HTERT RPE-1 (cell line): ENCODE results near the gene GPRC5D.

ENCODE experiments used
- in situ Hi-C: fragments of 300-500 bp; cut with MboI; formaldehyde crosslinking; loops from 4 replicates; pipeline ENCODE4 v1.14.3; 2020; ENCODE audit warnings: low sequenced_read_pairs

The GPRC5D gene

GRCh38 chr12:12982331-12982730, 30.4 kb upstream of the GPRC5D start:
- in situ Hi-C loops: no loop called here

DNA sequence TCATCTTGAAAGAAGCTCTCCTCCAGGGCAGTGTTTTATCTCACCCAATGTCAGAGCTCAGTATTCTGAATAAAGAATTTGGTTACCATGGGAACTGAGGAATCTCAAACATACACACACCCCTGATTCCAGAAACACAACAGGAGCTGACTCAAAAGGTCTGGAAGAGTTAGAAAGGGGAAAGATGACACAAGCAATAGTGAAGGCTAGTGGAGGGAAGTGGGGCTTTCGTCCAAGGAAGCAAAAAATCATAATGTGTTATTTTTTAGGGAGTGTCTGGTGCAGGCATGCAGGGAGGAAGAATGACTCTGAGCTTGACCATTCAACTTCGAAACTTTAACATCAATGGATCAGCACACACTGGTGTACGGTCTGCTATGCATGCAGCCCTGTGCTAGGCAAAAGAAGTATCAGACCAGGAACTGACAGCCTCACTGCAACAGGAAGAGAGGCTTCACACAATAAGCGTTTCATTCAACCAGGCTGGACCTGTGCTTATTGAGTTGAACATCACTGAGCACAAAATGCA, 27.8 kb upstream of the GPRC5D start:
- in situ Hi-C loops: no loop called here

GRCh38 chr12:12979126-12979525, 27.2 kb upstream of the GPRC5D start:
- in situ Hi-C loops: no loop called here

DNA sequence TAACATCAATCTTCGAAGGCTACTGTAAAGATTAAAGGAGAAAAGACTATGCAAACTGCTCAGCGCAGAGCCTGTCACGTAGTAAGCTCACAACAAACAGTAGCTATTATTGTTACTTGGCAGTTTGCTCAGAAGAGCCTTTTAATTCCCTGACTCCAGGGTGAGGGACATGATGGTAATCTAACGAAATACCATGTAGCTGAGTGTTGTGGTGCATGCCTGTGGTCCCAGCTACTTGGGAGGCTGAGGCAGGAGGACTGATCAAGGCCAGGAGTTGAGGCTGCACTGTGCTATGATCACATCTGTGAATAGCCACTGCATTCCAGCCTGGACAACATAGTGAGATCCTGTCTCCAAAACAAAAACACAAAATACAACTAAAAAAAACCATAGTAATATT, 25.3 kb upstream of the GPRC5D start:
- in situ Hi-C loops: no loop called here

DNA sequence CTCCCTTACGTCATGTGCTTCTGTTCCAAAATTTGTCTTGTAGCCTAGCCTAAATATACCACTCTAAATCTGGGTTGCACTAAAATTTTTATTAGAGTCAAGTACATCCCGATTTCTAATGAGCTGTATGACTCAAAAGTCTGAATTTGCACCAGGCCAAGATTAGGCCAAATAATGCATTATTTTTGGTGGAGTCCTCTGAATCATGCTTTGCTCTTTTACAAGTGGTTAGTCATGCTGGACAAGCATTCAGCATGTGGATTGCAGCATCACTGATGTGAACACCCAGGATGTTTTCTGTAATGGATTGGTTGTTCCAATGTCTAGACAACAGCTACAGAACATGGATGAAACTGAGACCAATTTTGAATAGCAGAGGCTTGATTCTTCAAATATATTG, 24.4 kb upstream of the GPRC5D start:
- in situ Hi-C loops: no loop called here

DNA sequence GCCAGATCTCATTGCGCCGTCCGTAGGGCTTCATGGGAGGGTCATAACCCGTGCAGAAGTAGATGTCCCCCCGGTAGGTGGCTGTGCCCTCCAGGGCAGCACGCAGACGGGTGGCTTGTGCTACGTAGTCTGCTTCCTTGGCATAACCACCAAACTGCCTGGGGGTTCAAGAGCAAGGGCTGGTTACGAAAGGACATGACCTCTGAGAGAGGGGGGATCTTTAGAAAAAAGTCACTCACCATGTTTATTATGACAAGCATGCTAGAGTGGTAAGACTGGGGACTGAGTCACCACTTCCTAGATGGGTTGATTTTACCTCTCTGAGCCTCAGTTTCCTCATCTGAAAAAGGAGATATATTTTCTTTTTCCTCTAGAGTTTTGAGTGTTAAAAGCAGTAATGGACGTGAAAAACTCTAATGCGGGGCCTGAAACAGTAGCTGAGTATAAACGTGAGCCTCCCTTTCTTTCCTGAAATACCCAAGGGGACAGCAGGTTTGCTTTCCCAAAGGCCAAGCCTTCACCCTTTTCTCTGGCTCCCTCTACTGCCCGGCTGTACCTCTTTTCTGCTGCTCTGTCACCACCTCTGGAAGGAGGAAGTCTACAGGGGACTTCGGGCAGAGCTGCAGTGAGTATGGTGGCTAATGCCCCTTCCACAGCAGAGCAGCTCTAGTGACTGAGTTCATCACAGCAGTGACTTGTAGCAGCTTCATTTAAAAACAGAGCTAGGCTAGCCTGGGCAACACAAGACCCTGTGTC, 23.5 kb upstream of the GPRC5D start:
- in situ Hi-C loops: no loop called here

GRCh38 chr12:12974211-12974610, 22.2 kb upstream of the GPRC5D start:
- in situ Hi-C loops: no loop called here

- in situ Hi-C loops: no loop called here
Measured at GRCh38 chr12:12973019-12973418, 21.0 kb upstream of the GPRC5D start.

GRCh38 chr12:12965836-12966235, 13.9 kb upstream of the GPRC5D start:
- in situ Hi-C loops: no loop called here

DNA sequence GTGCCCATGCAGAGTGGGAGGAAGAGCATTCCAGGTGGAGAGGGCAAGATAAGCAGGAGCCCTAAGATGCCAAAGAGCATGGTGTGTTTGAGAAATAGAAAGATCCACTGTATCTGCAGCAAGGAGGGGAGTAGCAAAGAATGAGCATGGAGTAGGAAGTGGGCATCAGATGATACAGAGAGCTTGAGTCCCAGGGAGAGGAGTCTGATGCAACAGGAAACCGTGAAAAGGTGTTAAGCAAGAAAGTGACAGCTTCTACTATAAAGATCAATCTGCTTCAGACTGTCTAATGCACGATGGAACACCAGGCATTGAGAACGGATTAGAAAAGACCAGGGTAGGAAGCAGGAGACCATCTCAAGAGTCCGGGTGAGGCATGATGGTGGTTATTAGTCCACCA, 12.3 kb upstream of the GPRC5D start:
- in situ Hi-C loops: no loop called here

- in situ Hi-C loops: no loop called here
Measured at GRCh38 chr12:12960639-12961209, 8.8 kb upstream of the GPRC5D start.

GRCh38 chr12:12958886-12959285, 6.9 kb upstream of the GPRC5D start:
- in situ Hi-C loops: no loop called here

DNA sequence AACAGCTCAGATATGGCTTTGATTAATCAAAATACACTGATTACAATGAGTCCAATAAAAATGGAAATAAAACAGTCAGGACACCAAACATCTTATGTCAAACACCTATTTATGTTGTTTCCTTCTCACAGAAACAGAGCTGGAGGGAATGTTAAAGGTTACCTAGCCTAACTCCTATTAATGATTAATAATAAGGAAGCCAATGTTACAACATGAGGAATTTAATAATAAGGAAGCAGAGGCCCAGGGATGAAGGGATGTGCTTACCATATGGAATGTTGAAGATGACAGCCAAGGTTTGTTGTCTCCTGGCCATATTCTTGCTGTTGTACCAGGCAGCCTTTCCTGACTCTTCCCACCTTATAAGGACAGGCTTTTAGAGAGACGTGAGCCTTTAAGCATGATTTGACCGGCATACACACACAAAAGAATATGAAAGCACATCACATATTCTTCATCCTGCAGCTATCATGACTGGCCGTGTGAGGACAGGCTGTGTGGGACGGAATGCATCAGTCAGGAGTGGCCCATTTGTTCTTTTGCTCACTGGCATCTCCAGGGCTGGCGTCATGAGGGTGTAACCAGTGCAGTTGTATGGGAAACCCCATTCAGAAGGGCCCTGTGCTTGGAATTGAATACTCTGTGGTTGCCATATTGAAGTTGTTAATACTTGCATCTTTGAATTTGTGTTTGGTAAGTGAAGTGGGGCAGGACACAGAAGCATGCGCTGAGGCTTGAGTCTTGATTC, 3.1 kb upstream of the GPRC5D start:
- in situ Hi-C loops: no loop called here

GRCh38 chr12:12954356-12954755, 2.4 kb upstream of the GPRC5D start:
- in situ Hi-C loops: no loop called here

GRCh38 chr12:12951504-12951903, 466 bp downstream of the GPRC5D start:
- in situ Hi-C loops: no loop called here

GRCh38 chr12:12947902-12948301, 4.1 kb downstream of the GPRC5D start:
- in situ Hi-C loops: no loop called here

- in situ Hi-C loops: no loop called here
Measured at GRCh38 chr12:12946686-12947355, 5.1 kb downstream of the GPRC5D start.

- in situ Hi-C loops: no loop called here
Measured at GRCh38 chr12:12945591-12945990, 6.4 kb downstream of the GPRC5D start.

GRCh38 chr12:12943586-12944260, 8.2 kb downstream of the GPRC5D start:
- in situ Hi-C loops: no loop called here

DNA sequence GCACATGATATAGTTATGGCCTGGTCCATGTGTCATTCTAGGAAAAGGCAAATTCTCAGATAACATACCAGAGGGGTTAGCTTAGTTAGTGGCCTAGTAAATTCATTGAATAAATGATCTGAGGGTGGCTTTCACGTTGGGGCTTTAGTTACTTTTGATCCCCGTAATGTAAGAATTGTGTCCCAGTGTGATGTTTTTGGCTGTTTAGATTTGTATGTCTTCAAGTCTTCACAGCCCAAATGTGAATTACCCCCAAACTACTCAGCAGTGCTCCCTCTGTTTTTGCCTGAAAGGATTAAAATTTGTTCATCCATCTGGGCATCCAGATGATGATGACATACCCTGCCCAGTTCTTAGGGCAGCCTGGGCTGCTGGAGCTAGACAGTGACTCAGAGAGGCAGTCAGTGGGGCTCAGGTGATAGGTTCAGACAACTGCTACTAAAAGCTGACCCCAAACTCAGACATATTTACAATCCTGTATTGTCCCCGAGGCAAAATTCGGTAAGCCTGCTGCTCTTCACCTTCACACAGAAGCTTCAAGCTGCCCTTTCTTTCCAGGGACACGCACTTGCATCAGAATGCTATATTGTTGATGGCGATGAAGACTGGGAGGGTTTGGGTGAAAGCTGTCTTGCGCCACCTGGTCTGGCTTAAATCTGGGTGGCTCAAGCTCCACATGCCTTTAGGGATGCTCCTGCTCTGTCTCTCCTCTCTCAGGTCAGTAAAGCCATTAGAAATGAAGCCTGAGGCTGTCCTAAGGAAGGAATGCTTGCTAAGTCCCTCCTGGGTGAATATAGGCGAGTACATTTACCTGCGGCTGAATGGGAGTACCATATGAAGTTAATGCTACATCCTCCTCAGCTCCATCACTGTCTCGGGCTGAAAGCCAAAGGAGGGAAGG, 10.3 kb downstream of the GPRC5D start:
- in situ Hi-C loops: no loop called here
